ENCODE results near the gene PCID2.

The PCID2 gene

DNA sequence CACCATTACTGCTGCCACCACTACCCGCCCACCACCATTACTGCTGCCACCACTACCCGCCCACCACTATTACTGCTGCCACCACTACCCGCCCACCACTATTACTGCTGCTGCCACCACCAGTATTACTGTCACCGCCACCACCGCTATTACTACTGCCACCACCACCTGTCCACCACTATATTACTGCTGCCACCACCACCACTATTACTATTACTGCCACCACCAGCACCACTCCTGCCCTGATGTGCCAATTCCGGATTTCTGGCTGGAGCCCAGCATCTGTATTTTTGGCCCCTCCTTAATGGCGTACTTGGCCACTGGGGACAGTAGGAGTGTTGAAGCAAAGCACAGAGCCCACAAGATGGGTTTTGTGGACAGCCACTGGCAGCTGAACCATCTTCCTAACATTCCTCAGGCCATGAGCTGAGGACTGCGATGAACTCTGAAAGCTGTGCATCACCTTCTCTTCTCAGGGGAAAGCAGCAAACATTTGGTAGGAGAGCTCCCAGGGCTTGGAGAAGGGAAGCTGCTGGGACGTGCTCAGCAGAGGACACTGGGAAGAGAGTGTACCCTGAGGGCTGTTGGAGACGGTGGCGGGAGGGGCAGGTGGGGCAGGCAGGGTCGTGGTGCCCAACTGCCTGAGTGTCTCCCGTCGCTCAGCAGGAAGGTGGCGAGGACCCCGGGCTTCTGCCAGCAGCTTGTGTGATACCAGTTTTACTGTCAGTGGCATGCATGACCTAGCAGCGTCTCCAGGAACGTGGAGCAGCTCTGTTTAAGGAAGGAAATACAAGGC lies 23.9 kb upstream of the PCID2 start:
- H3K9ac ChIP-seq (ENCODE audit: low read depth, low read length), result no peak overlapping the region
- no peak overlapping the region for H3K27ac ChIP-seq (ENCODE audit: low read length)
- H3K4me1 ChIP-seq (ENCODE audit: insufficient read depth, low read length), result no peaks in the 10 kb centered on the region
- H3K27me3 ChIP-seq (ENCODE audit: insufficient read depth, low read length), result no peaks in the 10 kb centered on the region
- H3K36me3 ChIP-seq (ENCODE audit: insufficient read depth, low read depth, low read length), result peaks cover 82% of the 10 kb centered on the region
- H3K4me3 ChIP-seq (ENCODE audit: low read length), result no peak overlapping the region
- H3K9me3 ChIP-seq (ENCODE audit: insufficient read depth, low read depth, low read length), result no peaks in the 10 kb centered on the region

DNA sequence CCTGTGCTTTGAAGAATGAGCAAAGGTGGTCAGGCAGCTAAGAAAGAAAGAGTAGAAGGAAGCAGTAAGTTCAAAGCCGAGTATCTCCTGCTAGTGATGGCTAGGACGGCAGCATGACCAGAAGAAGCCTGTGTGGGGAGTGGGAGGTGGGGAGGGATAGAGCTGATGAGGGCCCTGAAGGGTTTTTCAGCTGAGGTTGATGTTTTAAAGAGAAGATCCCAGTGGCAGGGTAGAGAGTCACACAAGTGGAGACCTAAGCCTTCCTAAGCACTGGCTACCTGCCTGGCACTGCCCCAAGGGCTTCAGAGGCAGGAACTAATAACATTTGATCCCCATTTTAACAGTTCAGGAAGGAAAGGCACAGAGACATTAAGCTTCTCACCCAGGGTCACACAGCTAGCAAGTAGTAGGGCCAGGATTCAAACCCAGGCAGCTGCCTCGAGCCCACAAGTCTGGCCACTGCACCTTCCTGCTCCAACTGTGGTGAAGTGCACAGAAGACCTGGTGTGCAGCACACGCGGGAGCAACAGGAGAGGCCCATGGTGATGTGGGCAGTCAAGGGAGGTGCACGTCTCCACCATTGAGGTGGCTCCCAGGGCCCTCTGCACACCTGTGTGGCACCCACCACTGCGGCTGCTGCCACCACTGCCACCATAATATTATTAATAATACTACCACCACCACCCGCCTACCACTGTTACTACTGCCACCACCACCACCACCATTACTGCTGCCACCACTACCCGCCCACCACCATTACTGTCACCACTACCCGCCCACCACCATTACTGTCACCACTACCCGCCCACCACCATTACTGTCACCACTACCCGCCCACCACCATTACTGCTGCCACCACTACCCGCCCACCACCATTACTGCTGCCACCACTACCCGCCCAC lies 23.1 kb upstream of the PCID2 start:
- Histone ChIP-seq H3K27ac (ENCODE audit: low read length) (no peak overlapping the region), H3K36me3 (ENCODE audit: insufficient read depth, low read depth, low read length) (peaks cover 82% of the 10 kb centered on the region), H3K27me3 (ENCODE audit: insufficient read depth, low read length) (no peaks in the 10 kb centered on the region), H3K4me1 (ENCODE audit: insufficient read depth, low read length) (no peaks in the 10 kb centered on the region), H3K9me3 (ENCODE audit: insufficient read depth, low read depth, low read length) (no peaks in the 10 kb centered on the region), H3K4me3 (ENCODE audit: low read length) (no peak overlapping the region), H3K9ac (ENCODE audit: low read depth, low read length) (no peak overlapping the region)

DNA sequence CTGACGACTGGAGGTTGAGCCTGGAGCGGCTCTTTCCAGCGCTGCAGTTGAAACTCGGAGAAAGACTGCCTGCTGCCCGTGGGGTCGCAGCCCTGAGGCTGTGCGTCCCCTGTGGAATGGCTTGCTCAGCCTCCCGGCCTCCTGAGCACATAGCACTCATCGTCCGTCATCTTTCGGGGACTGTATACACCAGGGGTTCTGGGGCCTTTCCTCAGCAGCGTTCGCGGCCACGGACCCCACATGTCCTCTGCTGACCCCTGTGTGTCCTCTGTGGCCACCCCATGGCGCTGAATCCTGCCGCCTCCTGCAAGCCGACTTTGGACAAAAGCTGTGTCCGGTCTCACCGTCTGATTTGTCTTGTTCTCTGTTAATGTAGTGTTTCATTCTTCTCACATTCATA lies 21.3 kb upstream of the PCID2 start:
- no peaks in the 10 kb centered on the region for H3K27me3 ChIP-seq (ENCODE audit: insufficient read depth, low read length)
- H3K4me1 ChIP-seq (ENCODE audit: insufficient read depth, low read length), result no peaks in the 10 kb centered on the region
- no peak overlapping the region for H3K4me3 ChIP-seq (ENCODE audit: low read length)
- H3K9ac ChIP-seq (ENCODE audit: low read depth, low read length), result no peak overlapping the region
- no peaks in the 10 kb centered on the region for H3K9me3 ChIP-seq (ENCODE audit: insufficient read depth, low read depth, low read length)
- H3K36me3 ChIP-seq (ENCODE audit: insufficient read depth, low read depth, low read length), result peaks cover 85% of the 10 kb centered on the region
- no peak overlapping the region for H3K27ac ChIP-seq (ENCODE audit: low read length)

DNA sequence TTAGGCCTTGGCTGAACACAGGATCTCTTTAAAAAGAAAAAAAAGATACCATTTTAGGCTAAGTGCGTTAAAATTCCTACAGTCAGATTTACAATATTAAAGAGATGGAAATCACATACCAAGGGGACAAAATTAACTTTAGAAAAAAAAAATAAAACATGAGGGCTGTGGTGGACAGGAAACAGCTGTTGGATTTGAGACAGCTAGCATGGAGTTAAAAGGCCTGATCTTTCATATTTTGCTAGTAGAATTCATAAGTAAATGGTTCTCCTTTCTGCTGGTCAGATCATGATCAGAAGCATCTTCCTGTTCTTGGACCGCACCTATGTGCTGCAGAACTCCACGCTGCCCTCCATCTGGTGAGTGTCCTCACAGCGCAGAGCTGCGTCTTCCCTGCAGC lies 20.7 kb upstream of the PCID2 start:
- no peaks in the 10 kb centered on the region for H3K9me3 ChIP-seq (ENCODE audit: insufficient read depth, low read depth, low read length)
- no peak overlapping the region for H3K9ac ChIP-seq (ENCODE audit: low read depth, low read length)
- no peaks in the 10 kb centered on the region for H3K27me3 ChIP-seq (ENCODE audit: insufficient read depth, low read length)
- peaks cover 85% of the 10 kb centered on the region for H3K36me3 ChIP-seq (ENCODE audit: insufficient read depth, low read depth, low read length)
- no peak overlapping the region for H3K27ac ChIP-seq (ENCODE audit: low read length)
- H3K4me3 ChIP-seq (ENCODE audit: low read length), result no peak overlapping the region
- H3K4me1 ChIP-seq (ENCODE audit: insufficient read depth, low read length), result no peaks in the 10 kb centered on the region

DNA sequence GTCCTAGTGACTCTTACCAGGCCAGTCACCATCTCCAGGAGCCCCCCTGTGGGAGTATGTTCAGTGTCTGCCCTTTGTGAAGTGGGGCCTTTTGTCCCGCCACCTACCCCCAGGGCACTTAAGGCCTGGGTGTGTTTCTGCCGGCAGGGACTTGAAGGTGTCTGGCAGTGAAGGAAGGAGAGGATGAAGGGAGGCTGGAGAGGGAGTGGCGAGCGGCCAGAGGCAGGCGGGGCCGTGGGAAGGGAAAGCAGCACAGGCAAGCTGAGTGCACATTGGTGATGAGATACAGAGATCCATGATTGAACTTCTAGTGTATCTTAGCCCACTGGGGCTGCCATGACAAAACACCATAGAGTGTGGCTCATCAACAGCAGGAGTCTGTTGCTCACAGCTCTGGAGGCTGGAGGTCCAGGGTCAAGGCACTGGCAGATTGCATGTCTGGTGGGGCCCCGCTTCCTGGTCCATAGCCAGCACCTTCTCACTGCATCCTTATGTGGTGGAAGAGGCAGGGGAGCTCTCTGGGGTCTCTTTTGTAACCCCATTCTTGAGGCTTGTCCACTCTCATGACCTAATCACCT lies 18.5 kb upstream of the PCID2 start:
- no peaks in the 10 kb centered on the region for H3K9me3 ChIP-seq (ENCODE audit: insufficient read depth, low read depth, low read length)
- peaks cover 92% of the 10 kb centered on the region for H3K36me3 ChIP-seq (ENCODE audit: insufficient read depth, low read depth, low read length)
- no peak overlapping the region for H3K27ac ChIP-seq (ENCODE audit: low read length)
- H3K4me3 ChIP-seq (ENCODE audit: low read length), result no peak overlapping the region
- H3K9ac ChIP-seq (ENCODE audit: low read depth, low read length), result no peak overlapping the region
- H3K27me3 ChIP-seq (ENCODE audit: insufficient read depth, low read length), result no peaks in the 10 kb centered on the region
- no peaks in the 10 kb centered on the region for H3K4me1 ChIP-seq (ENCODE audit: insufficient read depth, low read length)

DNA sequence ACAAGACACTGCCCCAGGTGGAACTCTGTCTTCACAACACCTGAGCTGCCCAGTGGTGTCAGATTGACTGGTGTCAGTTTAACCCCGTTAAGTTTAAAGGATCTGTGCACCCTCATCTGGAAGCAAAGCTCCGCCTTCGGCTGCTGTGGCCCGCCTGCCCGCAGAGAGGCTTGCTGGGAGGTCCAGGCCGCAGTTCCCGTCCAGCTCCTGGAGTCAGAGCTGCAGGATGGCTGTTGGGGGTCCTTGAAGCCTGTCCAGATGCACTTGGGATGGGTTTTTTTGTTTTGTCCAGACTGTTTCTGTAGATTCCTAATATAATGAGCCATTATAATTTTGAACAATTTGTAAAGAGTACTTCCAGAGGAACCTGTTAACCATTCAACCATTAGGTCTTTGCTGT lies 17.0 kb upstream of the PCID2 start:
- H3K9me3 ChIP-seq (ENCODE audit: insufficient read depth, low read depth, low read length), result no peaks in the 10 kb centered on the region
- no peaks in the 10 kb centered on the region for H3K4me1 ChIP-seq (ENCODE audit: insufficient read depth, low read length)
- H3K4me3 ChIP-seq (ENCODE audit: low read length), result no peak overlapping the region
- no peak overlapping the region for H3K27ac ChIP-seq (ENCODE audit: low read length)
- H3K9ac ChIP-seq (ENCODE audit: low read depth, low read length), result no peak overlapping the region
- no peaks in the 10 kb centered on the region for H3K27me3 ChIP-seq (ENCODE audit: insufficient read depth, low read length)
- H3K36me3 ChIP-seq (ENCODE audit: insufficient read depth, low read depth, low read length), result peaks cover 94% of the 10 kb centered on the region

DNA sequence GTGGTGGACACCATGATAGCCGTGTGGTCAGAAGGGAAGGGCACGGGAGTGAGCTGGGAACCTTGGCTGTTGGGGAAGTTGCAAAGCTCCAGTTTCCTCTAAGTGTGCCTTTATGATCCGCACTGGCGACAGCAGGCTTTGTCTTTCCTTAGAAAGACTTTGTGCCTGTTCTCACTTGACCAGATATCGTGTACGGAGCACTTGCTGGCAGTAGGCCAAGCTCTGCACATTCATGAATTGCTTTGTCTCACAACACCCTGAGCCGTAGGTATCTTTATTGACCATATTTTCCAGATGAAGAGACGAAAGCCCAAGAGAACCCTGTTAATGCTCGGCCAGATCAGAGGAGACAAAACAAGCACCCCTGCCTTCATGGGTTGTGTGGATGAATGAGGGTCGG lies 16.0 kb upstream of the PCID2 start:
- Histone ChIP-seq H3K4me1 (ENCODE audit: insufficient read depth, low read length) (no peaks in the 10 kb centered on the region), H3K4me3 (ENCODE audit: low read length) (no peak overlapping the region), H3K27ac (ENCODE audit: low read length) (no peak overlapping the region), H3K9me3 (ENCODE audit: insufficient read depth, low read depth, low read length) (no peaks in the 10 kb centered on the region), H3K27me3 (ENCODE audit: insufficient read depth, low read length) (no peaks in the 10 kb centered on the region), H3K36me3 (ENCODE audit: insufficient read depth, low read depth, low read length) (peaks cover 94% of the 10 kb centered on the region), H3K9ac (ENCODE audit: low read depth, low read length) (no peak overlapping the region)

DNA sequence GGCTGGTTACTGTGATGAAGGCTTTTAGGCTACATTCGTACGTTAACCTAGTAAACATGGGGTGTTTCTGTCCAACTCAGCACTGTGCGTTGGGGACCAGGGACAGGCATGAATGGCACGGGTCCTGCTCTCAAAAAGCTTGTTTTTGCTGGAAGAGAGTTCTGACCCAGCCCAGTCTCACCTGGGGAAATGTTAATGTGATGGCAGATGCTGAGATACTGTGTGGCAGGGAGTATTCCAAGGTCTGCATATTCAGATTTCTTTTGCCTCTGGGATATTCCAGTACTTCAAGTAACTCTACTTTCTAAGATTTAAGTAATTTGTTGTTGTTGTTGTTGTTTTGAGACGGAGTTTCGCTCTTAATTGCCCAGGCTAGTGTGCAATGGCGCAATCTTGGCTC lies 14.6 kb upstream of the PCID2 start:
- H3K4me1 ChIP-seq (ENCODE audit: insufficient read depth, low read length), result no peaks in the 10 kb centered on the region
- no peak overlapping the region for H3K27ac ChIP-seq (ENCODE audit: low read length)
- no peak overlapping the region for H3K4me3 ChIP-seq (ENCODE audit: low read length)
- no peaks in the 10 kb centered on the region for H3K27me3 ChIP-seq (ENCODE audit: insufficient read depth, low read length)
- H3K36me3 ChIP-seq (ENCODE audit: insufficient read depth, low read depth, low read length), result peaks cover 96% of the 10 kb centered on the region
- H3K9ac ChIP-seq (ENCODE audit: low read depth, low read length), result no peak overlapping the region
- H3K9me3 ChIP-seq (ENCODE audit: insufficient read depth, low read depth, low read length), result no peaks in the 10 kb centered on the region

DNA sequence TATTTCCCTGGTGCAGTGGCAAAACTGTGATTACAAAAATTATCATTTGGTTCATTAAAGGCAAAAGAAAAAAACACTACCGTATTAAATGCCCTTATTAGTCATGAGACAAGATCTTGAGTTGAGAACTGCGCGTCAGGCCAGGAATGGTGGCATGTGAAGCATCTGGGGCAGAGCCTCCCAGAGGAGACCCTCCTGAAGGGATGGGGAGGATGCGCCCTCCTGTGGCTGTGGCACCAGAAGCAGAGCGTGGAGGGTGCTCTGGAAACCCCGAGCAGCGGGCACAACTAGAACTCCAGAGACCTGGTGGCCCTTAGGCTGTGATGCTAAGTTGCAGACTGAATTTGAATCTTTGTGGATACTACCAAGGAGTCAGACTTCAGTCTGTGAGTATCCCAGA lies 12.4 kb upstream of the PCID2 start:
- H3K9ac ChIP-seq (ENCODE audit: low read depth, low read length), result no peak overlapping the region
- H3K9me3 ChIP-seq (ENCODE audit: insufficient read depth, low read depth, low read length), result no peaks in the 10 kb centered on the region
- H3K27me3 ChIP-seq (ENCODE audit: insufficient read depth, low read length), result no peaks in the 10 kb centered on the region
- H3K36me3 ChIP-seq (ENCODE audit: insufficient read depth, low read depth, low read length), result peaks cover 74% of the 10 kb centered on the region
- no peak overlapping the region for H3K27ac ChIP-seq (ENCODE audit: low read length)
- no peak overlapping the region for H3K4me3 ChIP-seq (ENCODE audit: low read length)
- peaks cover 18% of the 10 kb centered on the region for H3K4me1 ChIP-seq (ENCODE audit: insufficient read depth, low read length)

DNA sequence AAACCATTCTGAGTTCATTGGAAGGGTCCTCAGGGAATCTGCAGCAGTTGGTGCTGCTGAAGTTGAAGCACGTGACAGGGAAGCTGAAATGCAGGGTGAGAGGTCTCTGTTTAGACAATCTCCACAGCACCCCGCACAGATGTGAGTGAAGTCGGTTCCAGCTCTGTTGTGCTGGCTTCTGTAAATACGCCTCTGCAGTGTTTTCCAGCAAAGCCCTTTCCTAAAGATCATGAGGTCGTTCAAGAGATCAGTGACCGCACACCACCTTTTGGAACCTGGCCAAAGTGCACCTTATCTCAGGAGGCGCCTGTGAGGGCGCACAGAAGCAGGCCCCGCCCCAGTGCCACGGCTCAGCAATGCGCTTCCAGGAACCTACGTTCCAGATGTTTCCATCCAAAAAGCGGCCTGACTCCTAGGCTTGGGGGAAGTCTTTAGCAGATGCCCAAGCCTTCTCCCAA lies 11.7 kb upstream of the PCID2 start:
- H3K36me3 ChIP-seq (ENCODE audit: insufficient read depth, low read depth, low read length), result peaks cover 67% of the 10 kb centered on the region
- H3K4me1 ChIP-seq (ENCODE audit: insufficient read depth, low read length), result peaks cover 21% of the 10 kb centered on the region
- no peak overlapping the region for H3K27ac ChIP-seq (ENCODE audit: low read length)

DNA sequence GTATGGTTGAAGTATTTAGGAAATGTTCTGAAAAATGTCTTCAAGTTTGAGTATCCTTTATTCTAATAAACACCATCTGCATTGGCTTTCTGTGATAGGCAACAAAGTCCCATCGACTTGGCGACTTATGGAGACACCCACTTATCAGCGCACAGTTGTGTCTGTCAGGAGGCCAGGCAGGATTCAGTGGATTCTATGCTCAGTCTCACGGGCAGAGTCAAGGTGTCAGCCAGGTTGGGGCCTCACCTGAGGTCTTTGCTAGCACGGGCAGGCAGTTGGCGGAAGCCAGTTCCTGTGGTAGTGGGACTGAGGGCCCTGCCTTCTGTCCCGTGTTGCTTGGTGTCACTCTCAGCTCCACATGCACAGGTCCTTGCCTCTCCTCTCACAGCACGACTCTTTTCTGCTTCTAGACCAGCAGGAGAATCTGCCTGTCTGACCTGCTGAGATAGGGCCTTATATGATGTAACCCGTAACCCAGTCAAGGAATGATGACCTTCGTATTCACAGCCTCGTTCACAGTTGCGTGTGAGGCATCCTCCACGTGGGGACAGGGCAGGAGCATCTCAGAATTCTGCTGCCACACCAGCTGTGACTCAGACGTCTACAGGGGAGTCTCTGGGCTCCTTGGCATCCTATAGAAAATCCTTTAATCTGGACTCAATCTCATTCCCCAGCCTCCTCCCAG lies 10.9 kb upstream of the PCID2 start:
- Histone ChIP-seq H3K9ac (ENCODE audit: low read depth, low read length) (no peak overlapping the region), H3K27me3 (ENCODE audit: insufficient read depth, low read length) (no peaks in the 10 kb centered on the region), H3K4me3 (ENCODE audit: low read length) (no peak overlapping the region), H3K4me1 (ENCODE audit: insufficient read depth, low read length) (peaks cover 21% of the 10 kb centered on the region), H3K9me3 (ENCODE audit: insufficient read depth, low read depth, low read length) (no peaks in the 10 kb centered on the region), H3K27ac (ENCODE audit: low read length) (no peak overlapping the region), H3K36me3 (ENCODE audit: insufficient read depth, low read depth, low read length) (peaks cover 65% of the 10 kb centered on the region)

More for the DNA sequence above, 11.7 kb upstream of the PCID2 start:
- H3K9ac ChIP-seq (ENCODE audit: low read depth, low read length), result no peak overlapping the region
- no peaks in the 10 kb centered on the region for H3K9me3 ChIP-seq (ENCODE audit: insufficient read depth, low read depth, low read length)
- no peak overlapping the region for H3K4me3 ChIP-seq (ENCODE audit: low read length)
- no peaks in the 10 kb centered on the region for H3K27me3 ChIP-seq (ENCODE audit: insufficient read depth, low read length)

Data from iPS-20b (cell line).